Measurements from ENCODE around the gene TTLL8.
A peak's percentile ranks its signal among the peaks of the same experiment; 100 is the strongest.
"Not testable (repeated sequence)": the region's sequence is repeated elsewhere in the genome, so short reads cannot be mapped to it uniquely, and the experiment has no call there.

The TTLL8 gene

DNA sequence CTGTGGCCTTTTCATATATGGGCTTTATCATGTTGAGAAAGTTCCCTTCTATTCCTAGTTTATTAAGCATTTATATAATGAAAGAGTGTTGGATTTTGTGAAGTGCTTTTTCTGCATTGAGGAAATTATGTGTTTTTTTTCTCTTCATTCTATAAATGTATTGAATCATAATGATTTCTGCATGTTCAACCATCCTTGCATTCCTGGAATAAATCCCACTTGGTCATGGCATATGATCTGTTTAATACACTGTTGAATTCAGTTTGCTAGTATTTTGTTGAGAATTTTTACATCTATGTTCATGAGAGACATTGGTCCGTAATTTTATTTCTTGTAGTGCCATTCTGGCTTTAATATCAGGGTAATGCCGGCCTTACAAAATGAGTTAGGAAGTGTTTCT, 71.8 kb downstream of the TTLL8 start:
- DNase-seq (ENCODE audit: low spot score), result no peak
- in situ Hi-C loops (cut with MboI; ENCODE audit: low pct_unique_long_range_greater_than_20kb, low sequenced_read_pairs, unreplicated experiment), result no loop called here
- TF ChIP-seq, protein P1, sequence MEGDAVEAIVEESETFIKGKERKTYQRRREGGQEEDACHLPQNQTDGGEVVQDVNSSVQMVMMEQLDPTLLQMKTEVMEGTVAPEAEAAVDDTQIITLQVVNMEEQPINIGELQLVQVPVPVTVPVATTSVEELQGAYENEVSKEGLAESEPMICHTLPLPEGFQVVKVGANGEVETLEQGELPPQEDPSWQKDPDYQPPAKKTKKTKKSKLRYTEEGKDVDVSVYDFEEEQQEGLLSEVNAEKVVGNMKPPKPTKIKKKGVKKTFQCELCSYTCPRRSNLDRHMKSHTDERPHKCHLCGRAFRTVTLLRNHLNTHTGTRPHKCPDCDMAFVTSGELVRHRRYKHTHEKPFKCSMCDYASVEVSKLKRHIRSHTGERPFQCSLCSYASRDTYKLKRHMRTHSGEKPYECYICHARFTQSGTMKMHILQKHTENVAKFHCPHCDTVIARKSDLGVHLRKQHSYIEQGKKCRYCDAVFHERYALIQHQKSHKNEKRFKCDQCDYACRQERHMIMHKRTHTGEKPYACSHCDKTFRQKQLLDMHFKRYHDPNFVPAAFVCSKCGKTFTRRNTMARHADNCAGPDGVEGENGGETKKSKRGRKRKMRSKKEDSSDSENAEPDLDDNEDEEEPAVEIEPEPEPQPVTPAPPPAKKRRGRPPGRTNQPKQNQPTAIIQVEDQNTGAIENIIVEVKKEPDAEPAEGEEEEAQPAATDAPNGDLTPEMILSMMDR (IDR thresholded peaks at IDR 0.05; ENCODE audit: extremely low read depth, insufficient read depth, missing control alignments), result no peak

DNA sequence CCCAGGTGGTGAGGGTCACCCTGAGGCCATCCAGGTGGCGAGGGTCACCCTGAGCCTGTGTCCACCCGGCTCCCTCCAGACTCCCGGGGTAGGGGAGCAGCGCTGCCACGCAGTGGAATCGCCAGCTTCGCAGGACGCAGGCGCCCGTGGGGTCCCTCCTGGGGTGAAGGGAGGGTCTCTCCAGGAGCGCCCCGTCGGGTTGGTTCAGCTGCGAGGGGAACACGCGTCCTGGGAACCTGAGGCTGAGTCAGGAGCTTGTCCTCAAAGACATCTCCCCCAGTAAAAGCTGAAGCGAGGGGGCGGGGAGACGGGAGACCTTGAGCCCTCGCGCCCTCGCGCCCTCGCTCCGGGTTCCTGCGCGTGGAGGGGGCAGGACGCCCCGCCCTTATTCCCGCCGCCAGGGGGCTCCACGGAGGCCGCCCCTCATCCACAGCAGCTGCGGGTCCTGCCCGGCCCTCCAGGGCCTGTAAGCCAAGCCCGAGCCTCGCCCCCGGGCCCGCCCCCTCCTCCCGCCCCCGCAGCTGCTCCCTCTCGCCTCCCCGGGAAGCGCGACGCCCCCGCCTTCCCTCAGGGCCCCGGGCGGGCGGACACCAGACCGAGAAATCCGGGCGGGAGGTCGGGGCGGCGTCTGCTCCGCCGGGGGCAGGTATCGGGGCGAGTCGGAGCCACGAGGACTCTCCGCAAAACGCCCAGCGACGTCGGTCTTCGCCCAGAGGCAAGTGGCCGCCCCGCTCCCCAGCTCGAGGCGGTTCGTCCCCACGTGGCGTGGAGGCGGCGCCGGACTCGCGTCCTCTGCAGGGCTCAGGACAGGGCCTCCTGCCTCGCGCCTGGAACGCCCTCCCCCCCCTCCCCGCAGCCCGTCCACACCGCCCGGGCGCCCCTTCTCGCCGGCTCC, 74.7 kb downstream of the TTLL8 start:
- in situ Hi-C loops (cut with MboI; ENCODE audit: low pct_unique_long_range_greater_than_20kb, low sequenced_read_pairs, unreplicated experiment), result no loop called here
- TF ChIP-seq, protein P1 (IDR thresholded peaks at IDR 0.05; ENCODE audit: extremely low read depth, insufficient read depth, missing control alignments), result peak; percentile 37
- DNase-seq (ENCODE audit: low spot score), result no peak

DNA sequence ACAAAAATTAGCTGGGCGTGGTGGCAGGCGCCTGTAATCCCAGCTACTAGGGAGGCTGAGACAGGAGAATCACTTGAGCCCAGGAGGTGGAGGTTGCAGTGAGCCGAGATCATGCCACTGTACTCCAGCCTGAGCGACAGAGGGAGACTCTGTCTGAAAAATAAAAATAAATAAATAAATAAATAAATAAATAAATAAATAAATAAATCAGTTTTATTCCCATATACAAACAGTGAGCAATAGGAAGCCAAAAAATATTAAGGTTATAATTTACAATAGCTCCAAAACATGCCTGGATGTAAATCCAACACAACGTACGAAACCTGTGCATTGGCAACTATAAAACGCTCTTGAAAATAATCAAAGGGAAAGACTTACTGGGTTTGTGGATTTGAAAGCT, 76.3 kb downstream of the TTLL8 start:
- in situ Hi-C loops (cut with MboI; ENCODE audit: low pct_unique_long_range_greater_than_20kb, low sequenced_read_pairs, unreplicated experiment); DNase-seq (ENCODE audit: low spot score): not testable (repeated sequence)

DNA sequence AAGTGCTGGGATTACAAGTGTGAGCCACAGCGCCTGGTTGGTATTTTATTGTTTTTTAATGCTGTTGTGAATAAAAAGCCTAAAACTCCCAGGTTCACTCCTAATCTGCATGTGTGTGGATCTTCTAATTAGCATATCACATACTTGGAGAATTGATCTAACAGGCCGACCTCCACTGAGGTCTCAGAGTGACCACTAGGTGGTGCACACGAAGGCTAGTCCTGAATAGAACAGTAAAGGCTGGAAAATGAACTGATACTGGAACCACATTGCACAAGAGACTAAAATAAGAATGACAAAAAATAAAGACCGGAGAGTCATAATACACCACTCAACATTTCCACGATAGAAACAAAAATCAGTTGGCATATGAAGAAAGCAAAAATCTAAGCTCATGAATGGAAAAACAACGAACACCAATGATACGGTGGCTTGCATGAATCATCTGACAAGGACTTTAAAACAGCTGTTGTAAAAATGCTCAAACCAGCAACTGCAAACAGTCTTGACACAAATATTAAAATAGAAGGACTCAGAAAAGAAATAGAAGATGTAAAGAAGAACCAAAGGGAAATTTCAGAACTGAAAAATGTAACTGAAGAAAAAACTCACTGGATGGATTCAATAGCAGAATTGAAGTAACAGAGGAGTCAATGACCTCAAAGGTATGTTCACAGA, 78.4 kb downstream of the TTLL8 start:
- in situ Hi-C loops (cut with MboI; ENCODE audit: low pct_unique_long_range_greater_than_20kb, low sequenced_read_pairs, unreplicated experiment), result no loop called here
- DNase-seq (ENCODE audit: low spot score), result no peak
- TF ChIP-seq, protein P1 (IDR thresholded peaks at IDR 0.05; ENCODE audit: extremely low read depth, insufficient read depth, missing control alignments), result peak; percentile 47

DNA sequence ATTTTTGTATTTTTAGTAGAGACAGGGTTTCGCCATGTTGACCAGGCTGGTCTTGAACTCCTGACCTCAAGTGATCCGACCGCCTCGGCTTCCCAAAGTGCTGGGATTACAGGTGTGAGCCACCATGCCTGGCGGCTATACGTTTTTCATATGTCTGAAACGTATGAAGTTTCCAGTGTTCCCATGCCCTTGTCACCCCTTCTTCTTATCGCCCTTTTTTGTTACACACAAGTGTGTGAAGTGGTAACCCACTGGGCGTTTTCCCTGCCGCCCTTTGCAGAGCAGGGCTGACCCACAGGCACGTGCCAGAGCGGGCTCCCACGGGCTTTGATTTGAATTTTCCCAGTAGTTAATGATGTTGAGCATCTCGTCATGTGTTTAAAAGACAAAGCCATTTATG, 80.5 kb downstream of the TTLL8 start:
- TF ChIP-seq, protein P1 (IDR thresholded peaks at IDR 0.05; ENCODE audit: extremely low read depth, insufficient read depth, missing control alignments), result no peak
- in situ Hi-C loops (cut with MboI; ENCODE audit: low pct_unique_long_range_greater_than_20kb, low sequenced_read_pairs, unreplicated experiment), result no loop called here
- no peak for DNase-seq (ENCODE audit: low spot score)

DNA sequence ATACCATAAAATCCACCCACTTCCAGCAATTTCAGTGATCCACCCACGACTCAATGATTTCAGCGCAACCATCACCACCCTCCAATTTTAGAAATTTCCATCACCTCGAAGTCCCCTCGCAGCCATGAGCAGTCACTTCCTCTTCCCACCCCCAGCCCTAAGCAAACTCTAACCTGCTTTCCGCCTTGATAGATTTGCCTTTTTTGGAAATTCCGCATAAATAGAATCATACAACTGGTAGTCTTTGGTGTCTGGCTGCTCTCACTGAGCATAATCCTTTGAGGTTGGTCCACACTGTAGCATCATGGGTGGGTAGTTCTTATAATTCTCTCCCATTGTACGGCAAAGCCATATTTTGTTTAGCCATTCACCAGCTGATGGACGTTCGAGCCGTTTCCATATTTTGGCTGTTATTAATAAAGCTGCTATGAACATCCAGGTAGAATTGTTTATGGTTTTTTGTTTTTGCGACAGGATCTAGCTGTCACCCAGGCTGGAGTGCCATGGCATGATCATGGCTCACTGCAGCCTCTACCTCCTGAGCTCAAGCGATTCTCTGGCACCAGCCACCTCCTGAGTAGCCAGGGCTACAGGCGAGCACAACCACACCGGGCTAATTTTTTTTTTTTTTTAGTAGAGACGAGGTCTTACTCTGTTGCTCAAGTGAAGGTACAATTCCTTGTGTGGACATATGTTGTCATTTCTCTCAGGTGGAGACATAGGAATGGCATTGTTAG, 81.5 kb downstream of the TTLL8 start:
- DNase-seq (ENCODE audit: low spot score), result peak; percentile 80
- in situ Hi-C loops (cut with MboI; ENCODE audit: low pct_unique_long_range_greater_than_20kb, low sequenced_read_pairs, unreplicated experiment), result no loop called here
- TF ChIP-seq, protein P1 (IDR thresholded peaks at IDR 0.05; ENCODE audit: extremely low read depth, insufficient read depth, missing control alignments), result no peak
